ENCODE measurements around the gene GRIA4. TPM values are rescaled to one million over a fixed set of nuclear protein-coding genes. Genes with fewer than 3 reads are reported as not detected.

GRIA4 gene
- polyA plus RNA-seq, 2 of the 4 experiments (the other 2 are of a cell fraction) = not detected

DNA sequence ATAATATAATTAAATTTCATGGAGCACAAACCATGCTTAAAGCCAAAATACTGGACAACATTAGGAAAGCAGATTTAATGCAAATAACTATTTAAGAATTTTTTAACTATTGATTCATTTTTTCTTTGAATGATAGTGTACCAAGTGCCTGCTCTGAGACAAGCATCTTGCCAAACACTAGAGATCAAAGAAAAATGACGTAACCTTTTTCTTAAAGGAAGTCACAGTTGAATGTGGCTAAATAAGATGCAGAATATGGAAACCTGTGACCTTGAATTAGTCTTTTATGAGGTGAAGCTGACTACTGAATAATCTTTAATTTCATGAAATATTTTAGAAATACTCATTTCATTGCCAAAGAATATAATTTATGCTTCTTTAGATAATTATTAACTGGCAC, 308.2 kb downstream of the GRIA4 start:
- no peaks in the 10 kb centered on the region for H3K9me3 ChIP-seq
- ChIA-PET POLR2A (no interaction called here), CTCF (no interaction called here)
- FAIRE-seq (no peak), ATAC-seq (no peak), DNase-seq (ENCODE audit: low read depth in 1 of 2, low spot score in 1 of 2) (no peak)
- no peak overlapping the region for H3K4me3 ChIP-seq
- no peak overlapping the region for H3K27ac ChIP-seq
- H3K4me2 ChIP-seq = no peak overlapping the region
- TF ChIP-seq FOSL2 (IDR thresholded peaks at IDR 0.05) (no peak), FOSL2 (CRISPR knock-in tag; IDR thresholded peaks at IDR 0.05) (no peak), HOXA7 (CRISPR knock-in tag; IDR thresholded peaks at IDR 0.05) (no peak), EP300 (IDR thresholded peaks at IDR 0.05) (no peak), ZFP36 (IDR thresholded peaks at IDR 0.05; ENCODE audit: borderline replicate concordance, partially characterized antibody) (no peak), KDM5A (IDR thresholded peaks at IDR 0.05) (no peak), ZNF302 (CRISPR knock-in tag; IDR thresholded peaks at IDR 0.05) (no peak), RARB (CRISPR knock-in tag; IDR thresholded peaks at IDR 0.05) (no peak), ZSCAN20 (CRISPR knock-in tag; IDR thresholded peaks at IDR 0.05) (no peak), ESRRA (IDR thresholded peaks at IDR 0.05; ENCODE audit: borderline replicate concordance, low read length) (no peak), NR3C1 (IDR thresholded peaks at IDR 0.05) (no peak), FOXS1 (CRISPR knock-in tag; IDR thresholded peaks at IDR 0.05) (no peak), HEYL (CRISPR knock-in tag; IDR thresholded peaks at IDR 0.05) (no peak), CEBPB (IDR thresholded peaks at IDR 0.05) (no peak), HOXB13 (CRISPR knock-in tag; IDR thresholded peaks at IDR 0.05; ENCODE audit: low read depth) (no peak), RNF2 (IDR thresholded peaks at IDR 0.05; ENCODE audit: borderline replicate concordance, low read depth) (no peak), CHD2 (IDR thresholded peaks at IDR 0.05; ENCODE audit: low read length, partially characterized antibody) (no peak)
- TF ChIP-seq, protein P1, sequence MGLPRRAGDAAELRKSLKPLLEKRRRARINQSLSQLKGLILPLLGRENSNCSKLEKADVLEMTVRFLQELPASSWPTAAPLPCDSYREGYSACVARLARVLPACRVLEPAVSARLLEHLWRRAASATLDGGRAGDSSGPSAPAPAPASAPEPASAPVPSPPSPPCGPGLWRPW (IDR thresholded peaks at IDR 0.05) = no peak
- TF ChIP-seq, protein P2, sequence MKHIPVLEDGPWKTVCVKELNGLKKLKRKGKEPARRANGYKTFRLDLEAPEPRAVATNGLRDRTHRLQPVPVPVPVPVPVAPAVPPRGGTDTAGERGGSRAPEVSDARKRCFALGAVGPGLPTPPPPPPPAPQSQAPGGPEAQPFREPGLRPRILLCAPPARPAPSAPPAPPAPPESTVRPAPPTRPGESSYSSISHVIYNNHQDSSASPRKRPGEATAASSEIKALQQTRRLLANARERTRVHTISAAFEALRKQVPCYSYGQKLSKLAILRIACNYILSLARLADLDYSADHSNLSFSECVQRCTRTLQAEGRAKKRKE (CRISPR knock-in tag; IDR thresholded peaks at IDR 0.05; ENCODE audit: low read depth) = no peak
- TF ChIP-seq, protein P3, sequence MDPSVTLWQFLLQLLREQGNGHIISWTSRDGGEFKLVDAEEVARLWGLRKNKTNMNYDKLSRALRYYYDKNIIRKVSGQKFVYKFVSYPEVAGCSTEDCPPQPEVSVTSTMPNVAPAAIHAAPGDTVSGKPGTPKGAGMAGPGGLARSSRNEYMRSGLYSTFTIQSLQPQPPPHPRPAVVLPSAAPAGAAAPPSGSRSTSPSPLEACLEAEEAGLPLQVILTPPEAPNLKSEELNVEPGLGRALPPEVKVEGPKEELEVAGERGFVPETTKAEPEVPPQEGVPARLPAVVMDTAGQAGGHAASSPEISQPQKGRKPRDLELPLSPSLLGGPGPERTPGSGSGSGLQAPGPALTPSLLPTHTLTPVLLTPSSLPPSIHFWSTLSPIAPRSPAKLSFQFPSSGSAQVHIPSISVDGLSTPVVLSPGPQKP (IDR thresholded peaks at IDR 0.05; ENCODE audit: low read depth, low read length) = no peak
- no peaks in the 10 kb centered on the region for H3K4me1 ChIP-seq
- WGBS (ENCODE audit: missing lambda C conversion rate) = 93% methylated on average over 1 of the region's 1 CpG

DNA sequence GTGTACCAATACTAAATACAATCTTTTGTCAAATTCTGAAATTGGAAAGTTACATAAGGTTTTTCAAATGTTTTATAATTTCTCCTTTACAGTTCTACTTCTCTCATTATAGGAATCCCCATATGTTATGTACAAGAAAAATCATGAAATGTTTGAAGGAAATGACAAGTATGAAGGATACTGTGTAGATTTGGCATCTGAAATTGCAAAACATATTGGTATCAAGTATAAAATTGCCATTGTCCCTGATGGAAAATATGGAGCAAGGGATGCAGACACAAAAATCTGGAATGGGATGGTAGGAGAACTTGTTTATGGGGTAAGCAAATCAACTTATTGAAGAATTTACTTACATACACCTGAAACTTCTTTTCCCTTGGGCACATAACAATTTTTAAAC, 308.7 kb downstream of the GRIA4 start:
- ChIA-PET POLR2A (no interaction called here), CTCF (no interaction called here)
- no peak for FAIRE-seq

More for the DNA sequence above, 308.7 kb downstream of the GRIA4 start:
- Histone ChIP-seq H3K4me3 (no peak overlapping the region), H3K4me1 (no peaks in the 10 kb centered on the region), H3K9me3 (no peaks in the 10 kb centered on the region), H3K27ac (no peak overlapping the region), H3K4me2 (no peak overlapping the region)
- DNase-seq (ENCODE audit: low read depth in 1 of 2, low spot score in 1 of 2) (no peak), ATAC-seq (no peak)
- TF ChIP-seq ZC3H11A (IDR thresholded peaks at IDR 0.05) (no peak), MYC (IDR thresholded peaks at IDR 0.05; ENCODE audit: borderline replicate concordance, low read length) (no peak), TFCP2L1 (CRISPR knock-in tag; IDR thresholded peaks at IDR 0.05) (no peak), MAZ (IDR thresholded peaks at IDR 0.05; ENCODE audit: borderline replicate concordance, low read depth, low read length) (no peak), PHF8 (IDR thresholded peaks at IDR 0.05; ENCODE audit: borderline replicate concordance, low read depth) (no peak), ESRRA (IDR thresholded peaks at IDR 0.05; ENCODE audit: borderline replicate concordance, low read length) (no peak), JUNB (IDR thresholded peaks at IDR 0.05) (no peak), RNF2 (IDR thresholded peaks at IDR 0.05; ENCODE audit: borderline replicate concordance, low read depth) (no peak), FOXS1 (CRISPR knock-in tag; IDR thresholded peaks at IDR 0.05) (no peak), RARB (CRISPR knock-in tag; IDR thresholded peaks at IDR 0.05) (no peak), NPAS2 (CRISPR knock-in tag; IDR thresholded peaks at IDR 0.05; ENCODE audit: borderline replicate concordance) (no peak), EHMT2 (IDR thresholded peaks at IDR 0.05; ENCODE audit: low read depth) (no peak), BHLHE40 (IDR thresholded peaks at IDR 0.05; ENCODE audit: low read depth, low read length) (no peak), NR3C1 (IDR thresholded peaks at IDR 0.05) (no peak)
- TF ChIP-seq, protein P3 (IDR thresholded peaks at IDR 0.05; ENCODE audit: low read depth, low read length) = no peak
- TF ChIP-seq, protein P4, sequence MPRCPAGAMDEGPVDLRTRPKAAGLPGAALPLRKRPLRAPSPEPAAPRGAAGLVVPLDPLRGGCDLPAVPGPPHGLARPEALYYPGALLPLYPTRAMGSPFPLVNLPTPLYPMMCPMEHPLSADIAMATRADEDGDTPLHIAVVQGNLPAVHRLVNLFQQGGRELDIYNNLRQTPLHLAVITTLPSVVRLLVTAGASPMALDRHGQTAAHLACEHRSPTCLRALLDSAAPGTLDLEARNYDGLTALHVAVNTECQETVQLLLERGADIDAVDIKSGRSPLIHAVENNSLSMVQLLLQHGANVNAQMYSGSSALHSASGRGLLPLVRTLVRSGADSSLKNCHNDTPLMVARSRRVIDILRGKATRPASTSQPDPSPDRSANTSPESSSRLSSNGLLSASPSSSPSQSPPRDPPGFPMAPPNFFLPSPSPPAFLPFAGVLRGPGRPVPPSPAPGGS (IDR thresholded peaks at IDR 0.05) = no peak
- TF ChIP-seq, protein P5, sequence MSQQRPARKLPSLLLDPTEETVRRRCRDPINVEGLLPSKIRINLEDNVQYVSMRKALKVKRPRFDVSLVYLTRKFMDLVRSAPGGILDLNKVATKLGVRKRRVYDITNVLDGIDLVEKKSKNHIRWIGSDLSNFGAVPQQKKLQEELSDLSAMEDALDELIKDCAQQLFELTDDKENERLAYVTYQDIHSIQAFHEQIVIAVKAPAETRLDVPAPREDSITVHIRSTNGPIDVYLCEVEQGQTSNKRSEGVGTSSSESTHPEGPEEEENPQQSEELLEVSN (IDR thresholded peaks at IDR 0.05; ENCODE audit: borderline replicate concordance, low read depth) = no peak

Measured in A549 (cell line).